Esophagus muscularis mucosa (tissue), 4 donors: Measurements from ENCODE around the gene NCKAP5. TPM values are rescaled to one million over a fixed set of nuclear protein-coding genes. Genes with fewer than 3 reads are reported as not detected.
A peak's percentile ranks its signal among the peaks of the same experiment; 100 is the strongest.

Source experiments
- DNase-seq: peaks from one replicate; pipeline ENCODE4 v3.0.0-alpha.2; 2017; ENCODE audit errors: extremely low spot score
- H3K27ac ChIP-seq, 4 donors: fragments of 200-600 bp; sonication (generic); replicated peaks in 1 of 4; 1 replicate in 3 of 4; 2 replicates in 1 of 4; pipeline ENCODE4 v1.5.1; 2016 to 2019; ENCODE audit warnings: mild to moderate bottlenecking in 1 of 4
- H3K27me3 ChIP-seq, 4 donors: fragments of 200-600 bp; sonication (generic); one replicate each; pipeline versions ENCODE4 v1.5.1 to v1.6.0; 2016 to 2019
- H3K36me3 ChIP-seq, 4 donors: fragments of 200-600 bp; sonication (generic); one replicate each; pipeline ENCODE4 v1.5.1; 2016 to 2019
- H3K4me1 ChIP-seq, 4 donors: fragments of 200-600 bp; sonication (generic); one replicate each; pipeline ENCODE4 v1.5.1; 2016 to 2019
- H3K4me3 ChIP-seq, 4 donors: fragments of 200-600 bp; sonication (generic); 1 replicate in 2 of 4; 2 replicates in 2 of 4; pipeline ENCODE4 v1.5.1; 2016 to 2019; ENCODE audit warnings: mild to moderate bottlenecking in 4 of 4, moderate library complexity in 1 of 4
- H3K9me3 ChIP-seq, 4 donors: fragments of 200-600 bp; sonication (generic); 1 replicate in 3 of 4; 2 replicates in 1 of 4; pipeline ENCODE4 v1.5.1; 2016 to 2019
- EP300 ChIP-seq: sonication (generic); formaldehyde crosslinking; IDR thresholded peaks from one replicate; pipeline ENCODE4 v1.6.1; 2017; ENCODE audit warnings: antibody characterized with exemption
- POLR2A ChIP-seq: fragments of 450-650 bp; IDR thresholded peaks from one replicate; pipeline ENCODE4 v1.6.1; 2017; ENCODE audit warnings: antibody characterized with exemption, moderate library complexity, mild to moderate bottlenecking, low read depth
- POLR2AphosphoS5 ChIP-seq, 2 donors: sonication (generic); formaldehyde crosslinking; IDR thresholded peaks; one replicate each; pipeline ENCODE4 v1.6.1; 2017; ENCODE audit warnings: antibody characterized with exemption in 2 of 2
- WGBS: methylation state at CpG from one replicate; pipeline ENCODE4 v1.1.5; 2018; 5-methylcytosine and 5-hydroxymethylcytosine counted together
- intact Hi-C: fragments of 100-400 bp; cut with DNase I; formaldehyde crosslinking; loops from one replicate; pipeline ENCODE4 v1.15.1; 2023
- total RNA-seq, 4 donors: library from RNA; depleted of rRNA; stranded (reverse); fragments of >200 nt; gene quantifications; one replicate each; pipeline versions ENCODE4 v1.1.0 to v1.2.1, GENCODE V29; 2016
- TF ChIP-seq, protein P1 (sequence below), 3 experiments: fragments of 200-600 bp in 2 of 3; fragments of 450-650 bp in 1 of 3; sonication (generic) in 2 of 3; IDR thresholded peaks; one replicate each; pipeline ENCODE4 v1.5.1; 2017 to 2019; ENCODE audit warnings: antibody characterized with exemption in 3 of 3, mild to moderate bottlenecking in 2 of 3, moderate library complexity in 1 of 3

The NCKAP5 gene
- total RNA-seq, 4 donors from 2014 or later = 0.33 to 1.8 (median 1.0) TPM

DNA sequence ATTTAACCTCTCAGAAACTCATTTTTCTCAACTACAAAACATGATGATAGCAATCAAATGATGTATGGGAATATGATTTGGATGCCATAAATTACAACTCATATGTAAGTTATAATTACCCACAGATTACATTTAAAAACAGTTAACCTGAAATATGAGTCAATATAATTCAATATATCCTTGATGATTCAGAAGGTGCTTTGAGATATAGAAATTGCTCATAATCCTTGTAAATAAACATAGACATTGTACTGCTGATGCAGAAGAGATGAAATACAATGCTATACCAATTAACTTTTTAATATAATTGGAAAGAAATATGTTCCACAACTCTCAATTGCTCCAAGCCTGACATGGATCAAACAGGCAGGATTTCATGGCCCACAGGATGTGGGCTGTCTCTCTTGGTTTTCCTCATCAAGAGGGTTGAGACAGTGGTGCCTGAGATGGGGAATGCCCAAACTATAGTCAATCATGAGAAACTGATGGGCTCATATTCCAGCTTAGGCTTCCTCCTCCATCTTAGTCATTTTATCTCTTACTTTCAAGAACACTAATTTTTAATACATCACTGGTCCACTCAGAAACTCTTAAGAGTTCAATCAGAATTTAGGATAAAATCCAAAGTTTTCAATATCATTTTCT lies 49.4 kb downstream of the NCKAP5 start:
- peak; percentile 34 for DNase-seq
- Histone ChIP-seq H3K36me3 (no peaks in the 10 kb centered on the region), H3K27ac (no peak overlapping the region), H3K4me3 (no peak overlapping the region), H3K9me3 (no peaks in the 10 kb centered on the region), H3K4me1 (no peaks in the 10 kb centered on the region), H3K27me3 (no peaks in the 10 kb centered on the region)
- TF ChIP-seq POLR2A (no peak), EP300 (no peak), POLR2AphosphoS5 (IDR thresholded peaks at IDR 0.05) (no peak)
- TF ChIP-seq, protein P1, sequence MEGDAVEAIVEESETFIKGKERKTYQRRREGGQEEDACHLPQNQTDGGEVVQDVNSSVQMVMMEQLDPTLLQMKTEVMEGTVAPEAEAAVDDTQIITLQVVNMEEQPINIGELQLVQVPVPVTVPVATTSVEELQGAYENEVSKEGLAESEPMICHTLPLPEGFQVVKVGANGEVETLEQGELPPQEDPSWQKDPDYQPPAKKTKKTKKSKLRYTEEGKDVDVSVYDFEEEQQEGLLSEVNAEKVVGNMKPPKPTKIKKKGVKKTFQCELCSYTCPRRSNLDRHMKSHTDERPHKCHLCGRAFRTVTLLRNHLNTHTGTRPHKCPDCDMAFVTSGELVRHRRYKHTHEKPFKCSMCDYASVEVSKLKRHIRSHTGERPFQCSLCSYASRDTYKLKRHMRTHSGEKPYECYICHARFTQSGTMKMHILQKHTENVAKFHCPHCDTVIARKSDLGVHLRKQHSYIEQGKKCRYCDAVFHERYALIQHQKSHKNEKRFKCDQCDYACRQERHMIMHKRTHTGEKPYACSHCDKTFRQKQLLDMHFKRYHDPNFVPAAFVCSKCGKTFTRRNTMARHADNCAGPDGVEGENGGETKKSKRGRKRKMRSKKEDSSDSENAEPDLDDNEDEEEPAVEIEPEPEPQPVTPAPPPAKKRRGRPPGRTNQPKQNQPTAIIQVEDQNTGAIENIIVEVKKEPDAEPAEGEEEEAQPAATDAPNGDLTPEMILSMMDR (IDR thresholded peaks at IDR 0.05) = no peak
- intact Hi-C loops = no loop called here

DNA sequence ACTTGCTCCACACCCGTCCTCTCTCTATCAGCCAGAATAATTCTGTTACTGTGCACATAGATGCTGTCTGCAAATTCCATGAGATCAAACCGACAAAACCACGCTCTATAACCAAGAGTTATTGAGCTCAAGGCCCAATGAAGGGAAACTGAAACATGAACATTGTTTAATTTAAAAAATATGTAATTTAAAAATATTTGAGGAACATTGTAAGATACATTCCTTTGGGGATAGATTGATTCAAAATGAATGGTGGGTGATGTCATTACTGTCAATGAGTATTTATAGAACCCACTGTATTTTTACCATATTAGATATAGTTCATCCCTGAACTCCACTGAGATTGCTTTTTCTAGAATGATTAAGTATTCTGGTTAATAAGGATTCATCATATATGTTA lies 50.4 kb downstream of the NCKAP5 start:
- Histone ChIP-seq H3K4me3 (no peak overlapping the region), H3K9me3 (no peaks in the 10 kb centered on the region), H3K36me3 (no peaks in the 10 kb centered on the region), H3K27ac (no peak overlapping the region), H3K27me3 (no peaks in the 10 kb centered on the region), H3K4me1 (no peaks in the 10 kb centered on the region)
- DNase-seq = no peak
- TF ChIP-seq POLR2A (no peak), POLR2AphosphoS5 (IDR thresholded peaks at IDR 0.05) (no peak), EP300 (no peak)
- TF ChIP-seq, protein P1 (IDR thresholded peaks at IDR 0.05) = no peak
- WGBS = 81% methylated on average over 3 of the region's 3 CpGs
- intact Hi-C loops = no loop called here

DNA sequence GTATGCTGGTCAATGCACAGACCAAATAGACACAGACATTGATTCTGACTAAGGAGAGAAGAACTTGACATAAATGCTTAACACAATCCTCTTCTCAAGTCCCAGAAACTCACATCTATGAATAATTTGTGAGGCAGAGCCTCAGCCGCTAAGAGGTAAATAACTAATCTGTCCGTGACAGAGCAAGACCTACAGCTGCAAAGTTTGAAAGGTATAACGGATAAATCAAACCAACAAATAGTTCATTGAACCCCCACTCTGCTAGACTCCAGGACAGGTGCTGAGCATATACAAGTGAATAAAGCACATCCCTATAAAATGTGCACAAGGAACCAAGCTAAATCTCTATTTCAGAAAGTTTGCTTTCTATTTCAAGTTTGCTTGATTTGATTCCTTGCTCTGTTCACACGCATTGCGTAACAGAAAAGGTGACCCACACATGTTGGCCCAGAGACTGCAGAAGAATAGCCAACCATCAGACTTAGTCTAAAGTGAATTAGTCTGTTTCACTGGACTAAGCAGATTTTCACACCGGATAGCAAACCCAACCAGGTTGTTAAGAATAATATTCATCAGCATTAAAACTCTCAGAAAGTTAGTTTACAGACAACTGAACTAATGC lies 51.7 kb downstream of the NCKAP5 start:
- no peak for DNase-seq
- Histone ChIP-seq H3K4me1 (no peaks in the 10 kb centered on the region), H3K27ac (no peak overlapping the region), H3K4me3 (no peak overlapping the region), H3K9me3 (no peaks in the 10 kb centered on the region), H3K36me3 (no peaks in the 10 kb centered on the region), H3K27me3 (no peaks in the 10 kb centered on the region)
- no peak for TF ChIP-seq POLR2A
- TF ChIP-seq, protein P1 (IDR thresholded peaks at IDR 0.05) = no peak
- no peak for TF ChIP-seq EP300
- no peak for TF ChIP-seq POLR2AphosphoS5 (IDR thresholded peaks at IDR 0.05)
- intact Hi-C loops = no loop called here
- WGBS = 91% methylated on average over 6 of the region's 6 CpGs

DNA sequence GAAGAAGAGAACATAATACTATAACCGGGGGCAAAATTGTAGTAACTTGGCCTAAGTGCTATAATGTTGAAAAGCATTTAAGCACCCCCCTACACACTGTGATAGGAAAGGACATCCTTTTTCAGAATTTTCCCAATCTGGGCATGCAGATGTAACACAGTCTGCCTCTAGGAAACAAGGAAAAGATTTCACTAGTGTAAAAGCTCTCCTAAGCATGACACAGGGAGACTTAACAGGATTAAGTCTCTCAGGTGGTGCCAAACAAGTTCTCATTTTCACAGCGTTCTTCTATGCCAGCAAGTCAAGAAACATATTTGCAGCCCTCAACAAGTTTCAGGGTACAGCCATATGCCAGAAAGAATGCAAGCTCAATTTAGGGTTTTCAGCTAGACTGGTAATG lies 53.0 kb downstream of the NCKAP5 start:
- H3K36me3 ChIP-seq = no peaks in the 10 kb centered on the region
- H3K4me1 ChIP-seq = no peaks in the 10 kb centered on the region
- WGBS = 91% methylated on average over 2 of the region's 2 CpGs
- no peak overlapping the region for H3K4me3 ChIP-seq
- no peak overlapping the region for H3K27ac ChIP-seq
- peak; percentile 34 for DNase-seq
- H3K27me3 ChIP-seq = no peaks in the 10 kb centered on the region
- no peaks in the 10 kb centered on the region for H3K9me3 ChIP-seq
- no peak for TF ChIP-seq POLR2AphosphoS5 (IDR thresholded peaks at IDR 0.05)
- TF ChIP-seq, protein P1 (IDR thresholded peaks at IDR 0.05) = no peak
- TF ChIP-seq POLR2A = no peak
- TF ChIP-seq EP300 = no peak
- intact Hi-C loops = no loop called here
